Vagina (tissue), 2 donors: ENCODE results near the gene NCAPG.

Source experiments
- POLR2A ChIP-seq, 2 donors: fragments of 450-650 bp; IDR thresholded peaks; one replicate each; pipeline ENCODE4 v1.6.1; 2017; ENCODE audit warnings: antibody characterized with exemption in 2 of 2, mild to moderate bottlenecking in 2 of 2, moderate library complexity in 2 of 2
- POLR2AphosphoS5 ChIP-seq, 2 donors: sonication (generic); formaldehyde crosslinking; IDR thresholded peaks; one replicate each; pipeline ENCODE4 v1.9.0; 2017; ENCODE audit warnings: antibody characterized with exemption in 2 of 2, mild to moderate bottlenecking in 2 of 2, low read depth in 1 of 2; ENCODE audit not compliant: insufficient read depth in 1 of 2
- TF ChIP-seq, protein P1 (sequence below), 3 experiments: fragments of 450-650 bp in 2 of 3; fragments of 200-600 bp in 1 of 3; sonication (generic) in 1 of 3; IDR thresholded peaks; one replicate each; pipeline ENCODE4 v1.5.1; 2017 to 2019; ENCODE audit warnings: antibody characterized with exemption in 3 of 3, mild to moderate bottlenecking in 2 of 3, moderate library complexity in 2 of 3

DNA sequence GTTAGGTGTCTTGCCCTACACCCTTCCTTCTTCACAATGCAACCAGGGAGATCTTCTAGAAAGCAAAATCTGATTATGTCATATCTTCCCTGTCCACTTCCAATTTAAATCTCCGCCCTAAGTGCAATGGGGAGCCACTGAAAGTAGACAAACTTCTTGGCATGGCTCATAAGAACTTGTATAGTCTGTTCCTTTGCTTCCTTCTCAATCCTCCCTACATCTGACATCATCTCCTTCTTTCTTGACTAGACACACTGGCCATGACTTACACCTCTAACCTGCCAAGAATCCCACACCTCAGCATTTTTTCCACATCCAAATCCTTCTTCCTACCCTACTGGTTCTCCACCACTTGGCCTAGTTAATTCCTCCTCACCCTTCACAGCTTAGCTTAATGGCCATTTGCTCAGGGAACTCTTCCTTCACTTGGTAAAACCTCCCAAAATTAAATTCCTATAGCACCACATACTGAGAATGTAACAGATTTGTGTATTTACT, 55.1 kb downstream of the NCAPG start:
- TF ChIP-seq, protein P1, sequence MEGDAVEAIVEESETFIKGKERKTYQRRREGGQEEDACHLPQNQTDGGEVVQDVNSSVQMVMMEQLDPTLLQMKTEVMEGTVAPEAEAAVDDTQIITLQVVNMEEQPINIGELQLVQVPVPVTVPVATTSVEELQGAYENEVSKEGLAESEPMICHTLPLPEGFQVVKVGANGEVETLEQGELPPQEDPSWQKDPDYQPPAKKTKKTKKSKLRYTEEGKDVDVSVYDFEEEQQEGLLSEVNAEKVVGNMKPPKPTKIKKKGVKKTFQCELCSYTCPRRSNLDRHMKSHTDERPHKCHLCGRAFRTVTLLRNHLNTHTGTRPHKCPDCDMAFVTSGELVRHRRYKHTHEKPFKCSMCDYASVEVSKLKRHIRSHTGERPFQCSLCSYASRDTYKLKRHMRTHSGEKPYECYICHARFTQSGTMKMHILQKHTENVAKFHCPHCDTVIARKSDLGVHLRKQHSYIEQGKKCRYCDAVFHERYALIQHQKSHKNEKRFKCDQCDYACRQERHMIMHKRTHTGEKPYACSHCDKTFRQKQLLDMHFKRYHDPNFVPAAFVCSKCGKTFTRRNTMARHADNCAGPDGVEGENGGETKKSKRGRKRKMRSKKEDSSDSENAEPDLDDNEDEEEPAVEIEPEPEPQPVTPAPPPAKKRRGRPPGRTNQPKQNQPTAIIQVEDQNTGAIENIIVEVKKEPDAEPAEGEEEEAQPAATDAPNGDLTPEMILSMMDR (IDR thresholded peaks at IDR 0.05), result no peak
- TF ChIP-seq POLR2A (IDR thresholded peaks at IDR 0.05) (no peak), POLR2AphosphoS5 (IDR thresholded peaks at IDR 0.05; ENCODE audit: insufficient read depth in 1 of 2, low read depth in 1 of 2) (no peak)
